OCI-LY1 (cell line): ENCODE measurements around the gene COTL1.

Source experiments
- EZH2 ChIP-seq: fragments of 200-600 bp; sonication (generic), shearing (Covaris generic); IDR thresholded peaks from 2 replicates; pipeline ENCODE4 v1.8.0; 2017; ENCODE audit warnings: borderline replicate concordance, mixed run types, mild to moderate bottlenecking, antibody characterized with exemption, low read length, moderate library complexity, mixed read lengths
- TF ChIP-seq, protein P1 (sequence below): fragments of 200-600 bp; sonication (generic), shearing (Covaris generic); IDR thresholded peaks from 2 replicates; pipeline ENCODE4 v1.5.1; 2017; ENCODE audit warnings: mild to moderate bottlenecking, antibody characterized with exemption, low read length, moderate library complexity, mixed read lengths

DNA sequence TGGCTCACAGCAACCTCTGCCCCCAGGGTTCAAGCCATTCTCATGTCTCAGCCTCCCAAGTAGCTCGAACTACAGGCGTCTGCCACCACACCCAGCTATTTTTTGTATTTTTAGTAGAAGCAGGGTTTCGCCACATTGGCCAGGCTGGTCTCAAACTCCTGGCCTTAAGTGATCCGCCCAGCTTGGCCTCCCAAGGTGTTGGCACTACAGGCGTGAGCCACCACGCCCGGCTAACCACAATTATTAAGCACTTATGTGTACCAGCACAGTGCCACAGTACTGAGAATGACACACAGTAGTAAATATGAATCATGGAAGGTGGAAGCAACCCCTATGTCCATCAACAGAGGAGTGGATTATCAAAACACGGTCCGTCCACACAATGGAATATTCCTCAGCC is 49.8 kb downstream of the COTL1 start:
- TF ChIP-seq, protein P1, sequence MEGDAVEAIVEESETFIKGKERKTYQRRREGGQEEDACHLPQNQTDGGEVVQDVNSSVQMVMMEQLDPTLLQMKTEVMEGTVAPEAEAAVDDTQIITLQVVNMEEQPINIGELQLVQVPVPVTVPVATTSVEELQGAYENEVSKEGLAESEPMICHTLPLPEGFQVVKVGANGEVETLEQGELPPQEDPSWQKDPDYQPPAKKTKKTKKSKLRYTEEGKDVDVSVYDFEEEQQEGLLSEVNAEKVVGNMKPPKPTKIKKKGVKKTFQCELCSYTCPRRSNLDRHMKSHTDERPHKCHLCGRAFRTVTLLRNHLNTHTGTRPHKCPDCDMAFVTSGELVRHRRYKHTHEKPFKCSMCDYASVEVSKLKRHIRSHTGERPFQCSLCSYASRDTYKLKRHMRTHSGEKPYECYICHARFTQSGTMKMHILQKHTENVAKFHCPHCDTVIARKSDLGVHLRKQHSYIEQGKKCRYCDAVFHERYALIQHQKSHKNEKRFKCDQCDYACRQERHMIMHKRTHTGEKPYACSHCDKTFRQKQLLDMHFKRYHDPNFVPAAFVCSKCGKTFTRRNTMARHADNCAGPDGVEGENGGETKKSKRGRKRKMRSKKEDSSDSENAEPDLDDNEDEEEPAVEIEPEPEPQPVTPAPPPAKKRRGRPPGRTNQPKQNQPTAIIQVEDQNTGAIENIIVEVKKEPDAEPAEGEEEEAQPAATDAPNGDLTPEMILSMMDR: no peak
- TF ChIP-seq EZH2: no peak
